GM12874 (cell line): ENCODE results near the gene KRTAP12-3.

Source experiments
- TF ChIP-seq, protein P1 (sequence below): IDR thresholded peaks from 2 replicates; pipeline ENCODE4 v1.5.1; 2011; ENCODE audit warnings: low read depth, mild to moderate bottlenecking, control low read depth, low read length, moderate library complexity; ENCODE audit not compliant: insufficient read depth

Gene KRTAP12-3

DNA sequence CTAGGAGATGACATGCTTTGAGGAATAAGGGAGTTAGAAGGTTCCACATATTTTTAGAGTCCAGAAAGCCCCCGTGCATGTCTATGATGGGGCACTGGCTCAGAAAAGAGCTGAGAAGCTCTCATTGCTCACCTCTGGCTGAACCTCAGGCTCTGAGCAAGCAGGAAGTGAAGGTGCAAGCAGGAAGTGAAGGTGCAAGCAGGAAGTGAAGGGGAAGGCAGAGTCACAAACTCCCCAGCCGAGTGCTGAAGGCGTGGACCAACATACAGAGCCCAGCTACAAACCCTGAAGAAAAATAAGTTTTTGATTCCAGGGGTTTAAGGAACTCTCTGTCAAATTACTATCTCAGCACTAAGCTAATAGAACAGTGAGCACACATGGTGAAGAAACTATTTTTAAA lies 38.8 kb upstream of the KRTAP12-3 start:
- TF ChIP-seq, protein P1, sequence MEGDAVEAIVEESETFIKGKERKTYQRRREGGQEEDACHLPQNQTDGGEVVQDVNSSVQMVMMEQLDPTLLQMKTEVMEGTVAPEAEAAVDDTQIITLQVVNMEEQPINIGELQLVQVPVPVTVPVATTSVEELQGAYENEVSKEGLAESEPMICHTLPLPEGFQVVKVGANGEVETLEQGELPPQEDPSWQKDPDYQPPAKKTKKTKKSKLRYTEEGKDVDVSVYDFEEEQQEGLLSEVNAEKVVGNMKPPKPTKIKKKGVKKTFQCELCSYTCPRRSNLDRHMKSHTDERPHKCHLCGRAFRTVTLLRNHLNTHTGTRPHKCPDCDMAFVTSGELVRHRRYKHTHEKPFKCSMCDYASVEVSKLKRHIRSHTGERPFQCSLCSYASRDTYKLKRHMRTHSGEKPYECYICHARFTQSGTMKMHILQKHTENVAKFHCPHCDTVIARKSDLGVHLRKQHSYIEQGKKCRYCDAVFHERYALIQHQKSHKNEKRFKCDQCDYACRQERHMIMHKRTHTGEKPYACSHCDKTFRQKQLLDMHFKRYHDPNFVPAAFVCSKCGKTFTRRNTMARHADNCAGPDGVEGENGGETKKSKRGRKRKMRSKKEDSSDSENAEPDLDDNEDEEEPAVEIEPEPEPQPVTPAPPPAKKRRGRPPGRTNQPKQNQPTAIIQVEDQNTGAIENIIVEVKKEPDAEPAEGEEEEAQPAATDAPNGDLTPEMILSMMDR: no peak

DNA sequence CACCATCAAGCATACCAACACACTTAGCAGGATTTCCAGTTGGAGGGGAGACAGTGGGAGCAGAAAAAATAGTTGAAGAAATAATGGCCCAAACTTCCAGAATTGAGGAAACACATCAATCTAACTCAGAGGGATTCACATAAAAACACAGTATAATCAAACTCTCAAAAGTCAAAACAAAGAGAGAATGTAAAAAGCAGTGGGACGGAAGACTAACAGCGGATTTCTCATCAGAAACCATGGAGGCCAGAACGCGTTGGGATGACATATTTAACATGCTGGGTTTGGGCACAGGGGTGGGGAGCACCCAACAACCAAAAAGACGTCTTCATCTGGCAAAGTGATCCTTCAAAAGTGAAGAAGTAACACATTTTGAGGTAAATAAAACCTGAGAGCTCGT lies 37.8 kb upstream of the KRTAP12-3 start:
- TF ChIP-seq, protein P1: no peak

DNA sequence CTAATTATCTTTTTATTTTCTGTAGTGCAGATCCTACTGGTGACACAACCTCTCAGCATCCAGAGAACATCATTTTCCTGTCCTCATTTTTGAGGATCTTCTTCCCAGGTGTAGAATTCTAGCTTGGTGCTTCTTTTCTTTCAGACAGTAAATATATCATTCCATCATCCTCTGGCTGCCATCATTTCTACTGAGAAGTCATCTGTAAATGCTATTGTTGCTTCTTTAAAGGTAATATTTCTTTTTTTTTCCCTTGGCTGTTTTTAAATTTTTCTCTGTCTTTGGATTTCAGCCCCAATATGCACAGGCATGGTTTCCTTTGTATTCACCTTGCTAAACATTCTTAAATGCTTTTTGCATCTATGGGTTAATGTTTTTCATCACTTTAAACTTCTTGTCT lies 34.2 kb upstream of the KRTAP12-3 start:
- TF ChIP-seq, protein P1: no peak

DNA sequence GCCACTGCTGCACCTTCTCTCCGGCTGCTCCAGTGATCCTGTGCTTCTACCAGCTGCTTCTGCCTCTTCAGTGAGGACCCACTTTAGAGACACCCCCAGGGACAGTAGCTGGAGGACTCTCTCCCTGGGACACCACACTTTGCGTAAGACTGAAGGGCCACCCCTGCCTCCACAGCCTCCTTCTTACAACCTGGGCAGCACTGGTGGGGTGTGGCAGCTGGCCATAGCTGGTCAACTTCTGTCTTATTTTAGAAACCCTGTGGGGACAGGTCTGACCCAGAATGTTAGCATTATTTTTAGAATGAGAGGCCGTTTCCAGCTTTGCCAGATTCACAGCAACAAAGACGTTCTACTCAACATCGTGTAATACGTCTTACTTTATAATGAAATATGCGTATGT lies 32.0 kb upstream of the KRTAP12-3 start:
- TF ChIP-seq, protein P1: no peak

DNA sequence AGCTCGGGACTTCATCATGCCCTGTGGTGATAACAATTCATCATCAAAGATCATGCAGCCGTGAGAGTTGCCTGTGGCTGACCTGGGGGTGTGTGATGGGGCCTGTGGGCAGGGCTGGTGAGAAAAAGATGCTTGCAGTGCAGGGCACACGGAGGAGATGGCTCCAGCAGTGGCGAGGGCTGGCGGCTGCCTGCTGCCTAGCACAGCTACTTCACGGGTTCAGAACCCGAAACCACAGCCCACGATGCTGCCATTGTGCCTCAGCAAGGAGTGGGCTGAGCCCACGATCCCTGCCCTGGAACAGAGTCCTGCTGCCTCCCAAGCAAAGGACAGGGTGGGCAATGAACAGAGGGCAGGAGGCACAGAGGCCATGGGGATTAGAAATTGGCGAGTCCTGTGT lies 31.5 kb upstream of the KRTAP12-3 start:
- TF ChIP-seq, protein P1: no peak

DNA sequence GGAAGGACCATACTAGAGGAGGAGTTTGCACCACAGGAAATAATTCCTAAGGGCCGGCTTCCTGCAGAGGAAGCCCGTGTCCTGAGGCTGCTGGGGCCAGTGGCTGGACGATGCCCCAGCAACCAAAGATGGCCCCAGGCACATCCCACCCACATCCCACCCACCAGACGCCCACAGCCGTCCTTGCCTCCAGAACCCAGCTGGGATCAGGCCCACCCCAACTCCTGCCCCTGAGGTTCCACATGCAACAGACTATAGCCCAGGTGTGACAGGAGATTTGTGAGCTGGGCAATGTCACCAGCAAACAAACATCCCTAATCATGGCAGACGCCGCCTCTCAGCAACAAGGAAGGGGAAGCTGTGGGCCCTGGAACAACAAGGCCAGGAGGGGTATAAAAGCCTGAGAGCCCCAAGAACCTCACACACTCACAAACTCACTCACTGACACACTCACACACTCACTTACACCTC lies 31.0 kb upstream of the KRTAP12-3 start, which contains the start of gene KRTAP10-9:
TSS of gene KRTAP10-9 (plus strand) at position 421 of the 471 bp plus-strand sequence. CDS start 79 bp downstream, outside the sequence.
- TF ChIP-seq, protein P1: no peak

DNA sequence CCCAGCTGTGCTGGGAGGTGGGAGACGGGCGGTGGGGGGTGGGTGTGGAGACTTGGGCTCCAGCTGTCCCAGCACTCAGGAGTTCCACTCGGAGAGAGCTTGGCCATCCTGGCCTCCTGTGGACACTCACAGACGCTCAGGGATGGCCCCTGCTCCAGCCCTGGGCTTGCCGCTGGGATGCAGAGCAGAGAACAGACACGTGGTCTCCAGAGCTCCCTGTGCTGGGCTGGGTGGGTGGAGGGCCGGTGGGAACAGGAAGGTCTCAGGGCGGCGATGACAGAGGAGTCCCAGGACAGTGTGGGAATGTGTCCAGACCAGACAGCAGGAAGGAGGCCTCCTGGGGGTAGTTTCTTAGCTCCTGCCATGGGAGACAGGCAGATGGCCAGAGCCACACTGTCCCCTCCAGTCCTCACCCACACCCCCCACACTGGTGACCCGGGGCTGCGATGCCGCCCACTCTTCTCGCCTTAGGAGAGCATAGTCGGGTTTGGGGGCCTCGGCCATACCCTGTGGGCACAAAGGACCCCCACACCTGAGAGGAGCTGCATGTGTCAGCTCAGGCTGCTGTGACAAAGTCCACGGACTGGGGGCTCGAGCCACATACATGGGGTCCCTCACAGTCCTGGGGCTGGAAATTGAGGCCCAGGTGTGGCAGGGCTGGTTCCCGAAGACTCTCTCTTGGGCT lies 28.9 kb upstream of the KRTAP12-3 start:
- TF ChIP-seq, protein P1: no peak
